OCI-LY1 (cell line): ENCODE measurements around the gene WFS1.

Source experiments
- H2AFZ ChIP-seq: fragments of 200-600 bp; sonication (generic), shearing (Covaris generic); 2 replicates; pipeline ENCODE4 v1.6.0; 2014; ENCODE audit warnings: antibody characterized with exemption, mild to moderate bottlenecking, low read length
- H3F3A ChIP-seq: fragments of 200-600 bp; sonication (generic), shearing (Covaris generic); 2 replicates; pipeline ENCODE4 v1.6.0; 2014; ENCODE audit warnings: mild to moderate bottlenecking, antibody characterized with exemption, low read length, moderate library complexity; ENCODE audit not compliant: insufficient read depth
- H3K27ac ChIP-seq: fragments of 200-600 bp; sonication (generic); 2 replicates; pipeline ENCODE4 v1.5.1; 2014; ENCODE audit warnings: low read length, mixed run types, mild to moderate bottlenecking, low read depth; ENCODE audit not compliant: poor library complexity, severe bottlenecking
- H3K27me3 ChIP-seq: fragments of 200-600 bp; sonication (generic); 2 replicates; pipeline ENCODE4 v1.6.0; 2014; ENCODE audit warnings: antibody characterized with exemption, mild to moderate bottlenecking, low read length, moderate library complexity; ENCODE audit not compliant: insufficient read depth
- H3K36me3 ChIP-seq: fragments of 200-600 bp; sonication (generic); 2 replicates; pipeline ENCODE4 v1.6.1; 2014; ENCODE audit warnings: mild to moderate bottlenecking, antibody characterized with exemption, low read length, moderate library complexity, mixed read lengths; ENCODE audit not compliant: insufficient read depth
- H3K4me1 ChIP-seq: fragments of 200-600 bp; sonication (generic); 2 replicates; pipeline ENCODE4 v1.5.1; 2014; ENCODE audit warnings: mild to moderate bottlenecking, low read length, moderate library complexity; ENCODE audit not compliant: insufficient read depth, severe bottlenecking
- H3K4me2 ChIP-seq: fragments of 200-600 bp; sonication (generic), shearing (Covaris generic); 2 replicates; pipeline ENCODE4 v1.6.1; 2014; ENCODE audit warnings: low read length
- H3K4me3 ChIP-seq: fragments of 200-600 bp; sonication (generic); 2 replicates; pipeline ENCODE4 v1.5.1; 2014; ENCODE audit warnings: low read length, low read depth, mild to moderate bottlenecking, mixed read lengths; ENCODE audit not compliant: poor library complexity, severe bottlenecking
- H3K79me2 ChIP-seq: fragments of 200-600 bp; shearing (Covaris generic); 2 replicates; pipeline ENCODE4 v1.6.1; 2016; ENCODE audit warnings: mixed run types, low read length, mixed read lengths; ENCODE audit not compliant: insufficient read depth
- H3K9ac ChIP-seq: fragments of 200-600 bp; sonication (generic), shearing (Covaris generic); 2 replicates; pipeline ENCODE4 v1.6.1; 2014; ENCODE audit warnings: mild to moderate bottlenecking, low read length, mixed read lengths
- H3K9me2 ChIP-seq: fragments of 200-600 bp; sonication (generic), shearing (Covaris generic); 2 replicates; pipeline ENCODE4 v1.6.1; 2014; ENCODE audit warnings: low read depth, mild to moderate bottlenecking, low read length, mixed read lengths
- H3K9me3 ChIP-seq: fragments of 200-600 bp; shearing (Covaris generic); 2 replicates; pipeline ENCODE4 v1.6.1; 2014; ENCODE audit warnings: low read length, mixed read lengths
- H4K20me1 ChIP-seq: fragments of 200-600 bp; sonication (generic), shearing (Covaris generic); 2 replicates; pipeline ENCODE4 v1.6.0; 2016; ENCODE audit warnings: mild to moderate bottlenecking, low read length; ENCODE audit not compliant: insufficient read depth
- CTCF ChIP-seq: fragments of 200-600 bp; sonication (generic), shearing (Covaris generic); IDR thresholded peaks from 2 replicates; pipeline ENCODE4 v1.5.1; 2017; ENCODE audit warnings: mild to moderate bottlenecking, antibody characterized with exemption, low read length, moderate library complexity, mixed read lengths
- EZH2 ChIP-seq: fragments of 200-600 bp; sonication (generic), shearing (Covaris generic); IDR thresholded peaks from 2 replicates; pipeline ENCODE4 v1.8.0; 2017; ENCODE audit warnings: borderline replicate concordance, mixed run types, mild to moderate bottlenecking, antibody characterized with exemption, low read length, moderate library complexity, mixed read lengths

The WFS1 gene

GRCh38 chr4:6303943-6304342, 34.3 kb downstream of the WFS1 start:
- H3K36me3 ChIP-seq, result no peaks in the 10 kb centered on the region
- TF ChIP-seq EZH2, result no peak
- no peak for TF ChIP-seq CTCF
- H3K9me2 ChIP-seq, result no peaks in the 10 kb centered on the region
- H3K9me3 ChIP-seq, result no peaks in the 10 kb centered on the region
- H3K79me2 ChIP-seq, result no peaks in the 10 kb centered on the region
- H3K4me2 ChIP-seq, result no peak overlapping the region
- no peaks in the 10 kb centered on the region for H3F3A ChIP-seq
- no peaks in the 10 kb centered on the region for H3K4me1 ChIP-seq
- no peaks in the 10 kb centered on the region for H3K27me3 ChIP-seq
- H3K4me3 ChIP-seq, result no peak overlapping the region
- H4K20me1 ChIP-seq, result no peaks in the 10 kb centered on the region
- H3K27ac ChIP-seq, result no peak overlapping the region
- H3K9ac ChIP-seq, result no peak overlapping the region
- no peak overlapping the region for H2AFZ ChIP-seq

GRCh38 chr4:6306299-6306698, 36.6 kb downstream of the WFS1 start:
- H3K9ac ChIP-seq, result no peak overlapping the region
- no peaks in the 10 kb centered on the region for H3K27me3 ChIP-seq
- H3K9me2 ChIP-seq, result no peaks in the 10 kb centered on the region
- H3K36me3 ChIP-seq, result no peaks in the 10 kb centered on the region
- H3K79me2 ChIP-seq, result no peaks in the 10 kb centered on the region
- H3K4me1 ChIP-seq, result no peaks in the 10 kb centered on the region
- no peak overlapping the region for H2AFZ ChIP-seq
- H4K20me1 ChIP-seq, result no peaks in the 10 kb centered on the region
- no peak overlapping the region for H3K27ac ChIP-seq
- no peak overlapping the region for H3K4me2 ChIP-seq
- no peaks in the 10 kb centered on the region for H3K9me3 ChIP-seq
- H3F3A ChIP-seq, result no peaks in the 10 kb centered on the region
- H3K4me3 ChIP-seq, result no peak overlapping the region
- TF ChIP-seq CTCF (no peak), EZH2 (no peak)

- Histone ChIP-seq H4K20me1 (no peaks in the 10 kb centered on the region), H3K4me1 (no peaks in the 10 kb centered on the region), H3F3A (no peaks in the 10 kb centered on the region), H3K4me2 (no peak overlapping the region), H3K4me3 (no peak overlapping the region), H2AFZ (no peak overlapping the region), H3K27ac (no peak overlapping the region), H3K79me2 (no peaks in the 10 kb centered on the region), H3K27me3 (no peaks in the 10 kb centered on the region), H3K9me3 (no peaks in the 10 kb centered on the region), H3K9ac (no peak overlapping the region), H3K36me3 (no peaks in the 10 kb centered on the region), H3K9me2 (no peaks in the 10 kb centered on the region)
- no peak for TF ChIP-seq CTCF
- no peak for TF ChIP-seq EZH2
Observed at GRCh38 chr4:6307230-6307629, 37.6 kb downstream of the WFS1 start.
